RPMI8226 (cell line): Measurements from ENCODE around the gene CDC42BPA.
A peak's percentile ranks its signal among the peaks of the same experiment; 100 is the strongest.
"Not testable (repeated sequence)": the region's sequence is repeated elsewhere in the genome, so short reads cannot be mapped to it uniquely, and the experiment has no call there.

ENCODE experiments used
- DNase-seq: peaks from one replicate; pipeline ENCODE4 v3.0.0-alpha.2; 2015

Gene CDC42BPA

DNA sequence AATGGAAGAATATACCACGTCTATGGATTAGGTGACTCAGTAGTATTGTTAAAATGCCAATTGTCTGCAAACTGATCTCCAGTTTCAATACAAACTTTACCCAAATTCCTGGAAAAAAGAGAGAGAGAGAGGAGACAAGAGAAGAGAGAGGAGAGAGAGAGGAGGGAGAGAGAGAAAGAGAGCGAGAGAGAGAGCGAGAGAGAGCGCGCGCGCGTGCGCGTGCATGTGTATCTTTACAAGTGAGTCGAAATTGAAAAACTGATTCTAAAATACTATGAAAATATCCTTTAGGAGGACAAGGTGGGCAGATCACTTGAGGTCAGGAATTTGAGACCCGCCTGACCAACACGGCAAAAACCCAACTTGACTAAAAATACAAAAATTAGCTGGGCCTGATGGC, 65.2 kb downstream of the CDC42BPA start:
- DNase-seq, result no peak

GRCh38 chr1:227245613-227246320, 72.5 kb downstream of the CDC42BPA start:
- no peak for DNase-seq

DNA sequence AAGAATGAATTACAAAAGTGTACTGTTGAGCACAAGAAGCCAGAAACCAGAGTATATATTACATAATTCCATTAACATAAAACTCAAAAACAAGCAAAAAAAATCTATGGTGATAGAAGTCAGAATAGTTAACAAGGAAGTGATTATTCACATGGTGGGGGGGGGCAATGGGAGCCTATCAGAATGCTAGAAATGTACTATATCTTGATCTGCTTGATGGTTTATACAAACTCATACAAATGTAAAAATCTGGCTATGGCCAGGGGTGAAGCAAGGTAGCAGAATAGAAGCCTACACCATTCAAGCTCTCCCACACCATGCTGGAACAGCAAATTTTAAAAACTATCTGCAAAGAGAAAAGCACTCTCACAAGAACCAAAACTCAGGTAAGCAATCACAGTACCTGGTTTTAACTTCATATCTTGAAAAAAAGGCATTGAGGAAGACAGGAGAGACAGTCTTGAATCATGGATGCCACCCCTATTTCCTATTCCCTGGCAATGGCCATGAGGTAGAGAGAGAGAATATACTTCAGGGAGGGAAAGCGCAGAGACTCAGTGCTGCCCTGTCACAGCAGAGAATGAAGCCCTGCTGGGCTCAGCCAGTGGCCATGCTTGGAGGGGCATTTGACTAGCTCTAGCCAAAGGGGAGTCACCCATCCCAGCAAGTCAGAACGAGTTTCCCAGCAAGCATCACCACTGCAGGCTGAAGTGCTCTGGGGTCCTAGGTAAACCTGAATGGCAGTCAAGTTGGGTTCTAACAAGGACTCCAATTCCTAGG, 73.8 kb downstream of the CDC42BPA start:
- no peak for DNase-seq

DNA sequence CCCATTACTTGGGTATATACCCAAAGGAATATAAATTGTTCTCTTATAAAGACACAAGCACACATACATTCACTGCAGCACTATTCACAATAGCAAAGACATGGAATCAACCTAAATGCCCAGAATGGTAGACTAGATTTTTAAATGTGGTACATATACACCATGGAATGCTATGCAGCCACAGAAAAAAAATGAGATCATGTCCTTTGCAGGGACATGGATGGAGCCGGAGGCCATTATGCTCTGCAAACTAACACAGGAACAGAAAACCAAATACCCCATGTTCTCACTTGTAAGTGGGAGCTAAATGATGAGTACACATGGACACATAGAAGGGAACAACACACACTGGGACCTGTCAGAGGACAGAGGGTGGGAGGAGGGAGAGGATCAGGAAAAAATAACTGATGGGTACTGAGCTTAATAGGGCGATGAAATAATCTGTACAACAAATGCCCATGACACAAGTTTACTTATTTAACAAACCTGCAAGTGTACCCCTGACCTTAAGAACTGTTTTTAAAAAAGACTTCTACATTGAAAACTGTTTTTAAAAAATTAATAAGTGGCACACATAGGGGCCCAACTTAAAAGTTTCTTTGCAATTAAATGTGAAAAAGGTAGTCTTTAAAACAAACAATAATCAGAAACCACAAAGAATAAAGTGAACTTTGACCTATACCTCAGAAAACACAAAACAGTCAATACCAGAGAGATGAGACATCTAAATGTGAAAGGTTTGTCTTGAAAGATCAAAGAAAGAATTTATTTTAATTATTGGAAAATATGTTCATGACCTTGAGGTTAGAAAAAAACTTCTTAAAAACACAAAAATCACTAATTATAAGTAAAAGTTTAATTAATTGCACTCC, 75.2 kb downstream of the CDC42BPA start:
- no peak for DNase-seq

DNA sequence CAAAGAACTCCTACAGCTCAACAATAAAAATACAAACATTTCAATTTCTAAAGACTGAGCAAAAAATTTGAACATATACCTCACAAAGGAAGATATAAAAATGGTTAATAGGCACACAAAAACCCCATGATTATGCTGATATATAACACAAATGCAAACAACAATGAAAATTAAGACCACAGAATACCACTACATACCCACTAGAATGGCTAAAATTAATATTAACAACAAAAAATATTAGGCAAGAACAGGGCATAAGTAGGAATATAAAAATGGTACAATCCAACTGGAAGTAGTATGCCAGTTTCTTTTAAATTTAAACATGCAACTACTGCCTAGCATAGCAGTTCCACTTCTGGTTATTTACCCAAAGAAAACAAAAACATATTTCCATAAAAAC, 77.3 kb downstream of the CDC42BPA start:
- DNase-seq, result no peak

- peak; percentile 45 for DNase-seq
Observed at GRCh38 chr1:227234998-227235405, 83.3 kb downstream of the CDC42BPA start.

GRCh38 chr1:227231128-227231527, 87.2 kb downstream of the CDC42BPA start:
- DNase-seq, result not testable (repeated sequence)

GRCh38 chr1:227228201-227228600, 90.1 kb downstream of the CDC42BPA start:
- no peak for DNase-seq

GRCh38 chr1:227227761-227228160, 90.5 kb downstream of the CDC42BPA start:
- DNase-seq, result no peak

DNA sequence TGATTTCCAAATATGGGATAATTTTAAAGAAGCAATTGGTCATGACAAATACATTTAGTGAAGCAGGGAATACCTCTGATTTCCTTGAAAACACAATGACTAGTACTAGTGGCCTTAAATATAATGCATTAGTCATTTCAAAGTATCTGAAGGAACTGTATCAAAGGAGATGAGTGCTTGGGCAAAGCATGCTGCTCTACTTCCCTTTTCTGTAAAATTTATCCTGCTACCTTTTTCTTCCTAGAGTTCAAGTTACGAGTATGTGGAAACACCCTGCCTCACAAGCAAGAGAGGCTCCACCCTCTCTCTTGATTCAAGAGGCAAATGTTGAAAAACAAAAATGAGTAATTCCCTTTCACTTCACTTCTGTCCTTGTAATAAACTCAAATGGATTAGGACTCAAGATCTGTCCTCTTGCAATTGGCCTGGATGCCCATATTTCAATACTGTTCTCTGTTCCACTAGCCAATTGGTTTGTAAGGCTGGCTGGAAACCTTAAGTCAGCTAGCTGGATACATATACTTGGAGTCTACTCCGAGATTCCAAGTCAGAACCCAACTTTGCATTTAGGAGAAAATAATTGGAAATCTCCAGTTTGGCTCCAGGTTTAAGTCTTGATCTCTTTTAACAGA, 92.5 kb downstream of the CDC42BPA start:
- DNase-seq, result no peak

GRCh38 chr1:227223171-227223806, 95.0 kb downstream of the CDC42BPA start:
- DNase-seq, result no peak

DNA sequence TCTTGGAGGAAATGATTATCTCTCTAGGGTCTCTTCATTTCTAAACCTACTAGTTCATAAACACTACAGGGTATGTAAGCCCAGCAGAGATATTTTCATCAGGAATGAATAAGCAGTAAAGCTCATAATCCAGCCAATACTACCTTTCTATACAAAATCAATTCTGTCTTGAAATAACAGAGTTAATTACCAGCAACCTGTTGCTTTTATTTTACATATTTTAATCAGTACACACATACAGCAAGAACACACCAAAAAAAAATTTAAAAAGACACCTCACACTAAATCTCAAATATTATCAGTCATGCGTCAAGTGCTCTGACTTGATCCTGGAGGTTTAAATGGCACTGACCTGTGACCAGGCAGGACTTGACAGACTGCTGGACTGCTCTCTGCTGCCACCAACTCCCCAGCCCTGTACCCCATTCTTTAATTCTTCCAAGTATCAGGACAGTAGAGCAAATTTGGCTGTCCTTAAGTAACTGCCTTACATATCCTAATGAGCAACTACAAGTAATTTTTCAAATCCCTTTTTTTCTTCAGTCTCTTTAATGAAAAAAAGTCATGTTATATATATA, 98.5 kb downstream of the CDC42BPA start:
- DNase-seq, result no peak

DNA sequence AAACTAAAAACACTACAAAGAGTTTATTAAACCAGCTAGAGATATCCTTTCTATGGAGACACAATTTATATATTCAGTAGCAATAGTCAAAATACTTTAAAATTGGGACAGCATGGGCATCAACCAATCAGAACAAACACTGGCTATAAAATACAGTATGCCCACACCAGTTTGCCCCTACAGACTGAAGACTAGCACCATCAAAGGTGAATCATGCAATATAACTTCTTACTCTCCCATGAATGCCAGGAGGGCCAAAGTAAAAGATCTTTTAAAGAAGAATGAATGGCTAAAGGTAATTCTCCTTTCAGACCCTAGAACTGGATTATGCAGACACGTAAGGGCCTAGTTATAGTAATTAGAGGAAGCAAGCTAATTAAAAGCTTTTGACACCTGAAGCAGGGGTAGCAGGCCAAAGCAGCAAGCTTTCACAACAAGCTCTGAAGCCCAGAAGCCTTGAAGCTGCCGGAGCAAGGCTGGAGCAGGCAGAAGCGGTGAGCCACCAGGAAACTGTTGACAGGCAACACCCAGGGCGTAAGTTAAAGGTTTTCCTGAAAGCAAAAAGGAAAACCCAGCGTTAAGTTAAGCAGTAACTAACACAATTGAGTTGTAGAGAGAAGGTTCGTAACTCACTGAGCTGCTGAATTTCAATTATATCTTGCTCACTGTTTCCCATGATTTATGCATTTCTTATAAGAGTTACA, 99.3 kb downstream of the CDC42BPA start:
- DNase-seq, result no peak

DNA sequence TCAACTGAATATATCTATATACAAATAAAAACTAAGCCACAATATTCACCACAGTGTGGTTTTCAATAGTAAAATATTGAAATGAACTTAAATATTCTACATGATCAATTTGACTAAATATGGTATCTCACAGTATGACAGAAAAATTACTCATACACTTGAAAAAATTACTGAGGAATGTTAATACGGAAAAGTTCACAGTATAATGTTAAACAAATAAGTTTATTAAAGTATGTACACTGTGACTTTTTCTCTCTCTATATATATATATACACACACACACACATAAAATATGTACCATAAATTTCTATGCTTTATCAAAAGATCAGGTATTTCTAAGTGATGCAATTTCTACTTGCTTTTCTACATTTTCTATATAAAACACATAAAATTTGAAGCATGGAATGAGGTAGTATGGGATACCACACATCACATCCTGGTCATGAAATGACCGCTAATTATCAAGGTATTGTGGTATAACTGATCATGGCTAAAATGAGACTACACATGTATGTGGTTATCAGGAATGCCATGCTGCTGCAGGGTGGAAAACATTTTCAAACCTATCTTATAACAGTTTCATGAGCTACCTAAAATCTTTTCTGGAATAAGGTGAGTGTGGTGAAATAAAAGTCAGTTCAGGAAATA, 102.3 kb downstream of the CDC42BPA start:
- DNase-seq, result no peak

DNA sequence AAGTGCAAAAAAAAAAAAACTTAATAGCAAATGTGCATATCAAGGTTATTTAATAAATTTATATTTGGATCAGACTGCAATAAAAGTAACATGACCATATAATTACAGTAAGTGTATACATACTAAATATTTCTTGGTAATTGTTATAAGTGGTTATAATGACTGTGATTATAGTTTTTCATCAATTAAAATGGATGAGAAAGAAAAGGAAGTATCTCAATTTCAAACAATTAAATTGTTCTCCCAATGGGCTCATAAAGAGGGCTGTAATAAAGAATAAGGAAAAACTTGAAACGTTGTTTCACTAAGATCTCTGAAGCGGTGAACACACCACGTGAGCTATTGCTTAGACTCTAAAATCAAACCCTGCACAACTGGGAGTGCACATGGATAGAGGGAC, 104.1 kb downstream of the CDC42BPA start:
- DNase-seq, result no peak

DNA sequence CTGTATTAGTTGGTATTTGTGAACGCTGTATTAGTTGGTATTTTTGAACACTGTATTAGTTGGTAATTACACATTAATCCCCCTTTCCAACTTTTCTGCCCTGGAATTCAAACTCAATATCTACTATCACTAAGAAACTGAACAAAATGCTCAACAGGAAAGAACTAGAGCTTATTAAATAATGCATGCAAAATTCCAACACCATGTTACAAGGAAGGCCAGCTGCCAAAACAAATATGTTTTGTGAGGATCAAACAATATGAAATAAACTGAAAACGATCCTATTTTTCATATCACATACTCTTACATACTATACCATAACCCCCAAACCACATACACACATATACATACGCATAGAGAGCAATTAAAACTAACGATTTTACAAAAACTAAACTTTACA, 104.9 kb downstream of the CDC42BPA start:
- no peak for DNase-seq

GRCh38 chr1:227212164-227212563, 106.1 kb downstream of the CDC42BPA start:
- no peak for DNase-seq

DNA sequence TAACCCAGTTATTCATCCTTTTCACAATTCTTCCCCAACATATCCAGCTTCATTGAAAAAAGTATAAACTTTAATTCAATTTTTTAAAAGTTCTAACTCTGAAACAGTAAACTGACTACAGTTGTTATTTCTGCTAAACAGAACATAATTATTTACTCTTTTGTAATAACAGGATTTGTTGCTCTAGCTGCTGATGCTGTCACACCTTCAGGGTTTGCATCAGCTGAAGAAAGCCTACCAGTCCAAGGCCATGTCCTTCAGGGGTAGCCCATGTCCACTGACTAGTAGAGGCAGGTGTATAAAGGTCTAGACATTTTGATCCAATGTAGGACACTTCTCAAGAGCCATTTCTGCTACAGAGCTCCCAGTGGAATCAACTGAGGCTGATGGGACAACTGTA, 107.7 kb downstream of the CDC42BPA start:
- DNase-seq, result no peak

GRCh38 chr1:227197064-227197463, 121.2 kb downstream of the CDC42BPA start:
- no peak for DNase-seq

GRCh38 chr1:227192163-227192562, 126.1 kb downstream of the CDC42BPA start:
- peak; percentile 94 for DNase-seq

DNA sequence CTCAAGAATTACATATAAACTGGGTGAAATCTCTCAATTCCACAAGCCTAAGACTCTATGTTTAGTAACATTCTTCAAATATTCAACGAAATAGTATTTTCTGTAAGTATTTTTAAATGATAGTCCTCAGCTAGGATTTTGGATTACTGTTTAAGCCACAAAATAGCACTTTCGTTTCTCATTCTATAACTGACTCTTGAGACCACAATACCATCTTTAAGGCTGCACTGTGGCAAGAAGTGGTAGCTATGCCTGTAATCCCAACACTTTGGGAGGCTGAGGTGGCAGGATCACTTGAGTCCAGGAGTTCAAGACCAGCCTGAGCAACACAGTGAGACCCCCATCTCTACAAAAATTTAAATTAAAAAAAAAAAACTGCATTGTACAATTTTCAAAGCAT, 126.7 kb downstream of the CDC42BPA start:
- DNase-seq, result peak; percentile 33
